Left cardiac atrium (tissue), 4 donors: ENCODE measurements around the gene ZNF154. TPM values are rescaled to one million over a fixed set of nuclear protein-coding genes. Genes with fewer than 3 reads are reported as not detected.

Source experiments
- ATAC-seq, 2 donors: fragments of 200-7000 bp; cut with Tn5 transposase; one replicate each; pipeline ENCODE4 v1.9.1; 2020; ENCODE audit warnings: mild to moderate bottlenecking in 2 of 2, moderate library complexity in 2 of 2
- DNase-seq: peaks from one replicate; pipeline ENCODE4 v3.0.0-alpha.2; 2020
- intact Hi-C, 2 donors: fragments of 100-400 bp; cut with DNase I; formaldehyde crosslinking; loops; one replicate each; pipeline versions ENCODE4 v1.14.1 to v1.15.1; 2022 to 2023
- total RNA-seq, 2 donors: library from RNA; stranded (reverse); fragmentation: NEBNext Ultra II Directional; extraction: Animal tissue kit (Norgen Biotek cat#: 25700); gene quantifications; one replicate each; pipeline ENCODE4 v1.2.1, GENCODE V29; 2021
- donor health status: DM: no; HTN: yes; CAD: no.
- donor health status: DM: no; HTN: yes; CAD: no; lungs with severe emphysema.
- donor health status: DM: yes; HTN: yes; CAD: no.
- donor health status: Dilated cardiomyopathy.

The ZNF154 gene
- total RNA-seq, 2 donors from 2014 or later, result 3.4 to 6.1 TPM

GRCh38 chr19:57687363-57688010 lies 21.5 kb downstream of the ZNF154 start:
- DNase-seq (no peak), ATAC-seq (no peak)
- intact Hi-C loops, result no loop called here

DNA sequence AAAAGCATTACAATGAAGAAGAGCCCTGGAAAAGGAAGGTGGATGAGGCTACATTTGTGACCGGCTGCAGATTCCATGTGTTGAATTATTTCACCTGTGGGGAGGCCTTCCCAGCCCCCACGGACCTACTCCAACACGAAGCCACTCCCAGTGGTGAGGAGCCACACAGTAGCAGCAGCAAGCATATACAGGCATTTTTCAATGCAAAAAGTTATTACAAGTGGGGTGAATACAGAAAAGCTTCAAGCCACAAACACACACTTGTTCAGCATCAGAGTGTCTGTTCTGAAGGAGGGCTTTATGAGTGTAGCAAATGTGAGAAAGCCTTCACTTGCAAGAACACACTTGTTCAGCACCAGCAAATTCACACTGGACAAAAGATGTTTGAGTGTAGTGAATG lies 22.3 kb downstream of the ZNF154 start:
- ATAC-seq (no peak), DNase-seq (no peak)
- intact Hi-C loops, result no loop called here

DNA sequence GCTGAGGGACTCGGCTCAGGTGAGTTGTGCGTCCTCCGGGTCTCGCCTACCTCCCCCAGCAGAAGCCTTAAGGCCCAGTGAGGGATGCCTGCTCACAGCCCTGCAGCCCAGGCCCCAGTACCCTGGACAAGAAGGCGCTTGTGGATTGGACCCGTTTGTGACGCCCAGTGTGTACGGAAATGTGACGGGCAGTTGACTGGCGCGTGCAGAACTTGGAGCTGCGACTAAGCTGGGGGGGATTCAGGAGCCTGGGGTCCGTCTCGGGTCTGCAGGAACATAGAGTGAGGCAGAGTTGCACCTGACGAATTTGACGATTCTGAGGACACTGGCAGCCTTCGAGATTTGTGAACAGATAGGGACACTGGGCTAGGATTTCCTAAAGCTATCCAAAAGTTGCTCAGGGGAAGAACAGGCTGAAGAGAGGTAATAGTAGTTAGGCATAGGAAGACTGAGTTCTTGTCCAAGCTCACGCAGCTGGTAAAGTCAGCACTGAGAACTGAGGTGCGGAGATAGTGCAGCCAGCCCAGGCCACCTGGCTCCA lies 26.7 kb downstream of the ZNF154 start:
- DNase-seq (no peak), ATAC-seq (no peak)
- intact Hi-C loops, result no loop called here

GRCh38 chr19:57675881-57676280 lies 33.1 kb downstream of the ZNF154 start:
- no peak for DNase-seq
- no peak for ATAC-seq
- intact Hi-C loops, result no loop called here

DNA sequence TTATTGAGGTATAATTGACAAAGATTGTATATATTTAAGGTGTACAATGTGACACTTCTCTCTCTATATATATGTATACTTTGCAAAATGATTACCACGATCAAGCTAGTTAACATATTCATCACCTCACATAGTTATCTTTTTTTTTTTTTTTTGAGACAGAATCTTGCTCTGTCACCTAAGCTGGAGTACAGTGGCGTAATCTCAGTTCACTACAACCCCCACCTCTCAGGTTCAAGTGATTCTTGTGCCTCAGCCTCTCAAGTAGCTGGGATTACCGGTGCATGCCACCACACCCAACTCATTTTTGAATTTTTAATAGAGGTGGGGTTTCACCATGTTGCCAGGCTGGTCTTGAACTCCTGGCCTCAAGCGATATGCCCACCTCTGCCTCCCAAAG lies 36.5 kb downstream of the ZNF154 start:
- no peak for ATAC-seq
- DNase-seq, result no peak

DNA sequence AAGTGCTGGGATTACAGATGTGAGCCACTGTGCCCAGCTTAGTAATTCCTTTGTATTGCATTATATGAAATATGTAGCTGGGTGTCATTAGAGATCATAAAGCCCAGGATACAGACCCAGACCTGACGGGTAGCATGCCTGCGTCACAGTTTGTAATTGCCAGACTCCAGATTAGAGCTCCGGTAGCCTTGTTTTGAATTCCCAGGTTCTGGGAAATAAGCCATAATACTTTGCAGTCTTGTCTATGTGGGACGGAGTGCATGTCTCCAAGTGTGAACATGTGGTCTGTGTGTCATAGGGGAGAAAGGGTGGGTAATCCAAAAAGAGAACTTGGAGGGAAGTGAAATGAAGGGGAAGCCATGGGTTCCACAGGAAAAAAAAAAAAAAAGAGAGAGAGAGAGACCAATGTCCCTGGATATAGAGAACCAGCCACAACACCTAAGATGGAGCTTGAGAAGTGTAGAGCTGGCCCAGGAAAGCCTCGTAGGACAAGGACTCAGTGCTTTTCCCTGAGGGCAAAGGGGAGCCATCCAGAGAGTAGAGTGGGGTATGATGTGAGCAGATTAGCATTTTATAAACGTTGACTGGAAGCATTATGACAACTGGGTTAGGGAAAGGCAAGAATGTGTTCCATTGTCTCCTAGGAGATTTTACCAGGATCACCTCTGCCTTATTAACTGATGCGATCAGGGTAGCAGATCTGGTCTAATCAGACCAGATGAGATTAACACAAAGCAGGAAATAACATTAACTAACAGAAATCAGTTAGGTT lies 37.7 kb downstream of the ZNF154 start:
- ATAC-seq (no peak), DNase-seq (no peak)
- intact Hi-C loops, result no loop called here

More for the DNA sequence above, 36.5 kb downstream of the ZNF154 start:
- intact Hi-C loops, result no loop called here

- ATAC-seq, result no peak
- intact Hi-C loops, result no loop called here
Measured at GRCh38 chr19:57668635-57669034, 40.4 kb downstream of the ZNF154 start, which contains the start of gene ZSCAN4. Gene ZSCAN4, plus strand, starts transcription at chr19:57668935. Its CDS starts 7,211 bp downstream, at chr19:57676146.

GRCh38 chr19:57667228-57667627 lies 41.8 kb downstream of the ZNF154 start:
- no peak for ATAC-seq
- DNase-seq, result no peak
- intact Hi-C loops, result no loop called here

More at GRCh38 chr19:57668635-57669034, 40.4 kb downstream of the ZNF154 start, which contains the start of gene ZSCAN4:
- DNase-seq, result no peak

DNA sequence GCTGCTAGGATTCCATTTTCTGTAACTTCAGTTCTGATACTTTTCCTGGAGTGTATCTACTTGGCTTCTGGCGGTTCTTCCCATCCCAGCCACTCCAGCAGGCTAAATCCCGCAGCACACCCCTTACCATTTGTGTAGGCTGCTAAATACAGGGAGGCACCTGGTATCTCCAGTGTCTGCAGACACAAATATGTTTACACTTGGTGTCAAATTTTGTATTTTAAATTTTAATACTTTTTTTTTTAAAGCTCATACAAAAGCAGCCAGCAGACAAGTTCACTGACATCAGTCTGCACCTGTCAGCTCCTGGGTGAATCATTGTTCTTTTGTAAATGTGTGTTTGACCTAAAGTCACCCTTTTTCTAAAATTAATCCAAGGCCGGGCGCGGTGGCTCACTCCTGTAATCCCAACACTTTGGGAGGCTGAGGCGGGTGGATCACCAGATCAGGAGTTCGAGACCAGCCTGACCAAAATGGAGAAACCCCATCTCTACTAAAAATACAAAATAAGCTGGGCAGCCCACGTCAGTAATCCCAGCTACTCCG lies 43.7 kb downstream of the ZNF154 start:
- ATAC-seq (no peak), DNase-seq (no peak)
- intact Hi-C loops, result no loop called here

DNA sequence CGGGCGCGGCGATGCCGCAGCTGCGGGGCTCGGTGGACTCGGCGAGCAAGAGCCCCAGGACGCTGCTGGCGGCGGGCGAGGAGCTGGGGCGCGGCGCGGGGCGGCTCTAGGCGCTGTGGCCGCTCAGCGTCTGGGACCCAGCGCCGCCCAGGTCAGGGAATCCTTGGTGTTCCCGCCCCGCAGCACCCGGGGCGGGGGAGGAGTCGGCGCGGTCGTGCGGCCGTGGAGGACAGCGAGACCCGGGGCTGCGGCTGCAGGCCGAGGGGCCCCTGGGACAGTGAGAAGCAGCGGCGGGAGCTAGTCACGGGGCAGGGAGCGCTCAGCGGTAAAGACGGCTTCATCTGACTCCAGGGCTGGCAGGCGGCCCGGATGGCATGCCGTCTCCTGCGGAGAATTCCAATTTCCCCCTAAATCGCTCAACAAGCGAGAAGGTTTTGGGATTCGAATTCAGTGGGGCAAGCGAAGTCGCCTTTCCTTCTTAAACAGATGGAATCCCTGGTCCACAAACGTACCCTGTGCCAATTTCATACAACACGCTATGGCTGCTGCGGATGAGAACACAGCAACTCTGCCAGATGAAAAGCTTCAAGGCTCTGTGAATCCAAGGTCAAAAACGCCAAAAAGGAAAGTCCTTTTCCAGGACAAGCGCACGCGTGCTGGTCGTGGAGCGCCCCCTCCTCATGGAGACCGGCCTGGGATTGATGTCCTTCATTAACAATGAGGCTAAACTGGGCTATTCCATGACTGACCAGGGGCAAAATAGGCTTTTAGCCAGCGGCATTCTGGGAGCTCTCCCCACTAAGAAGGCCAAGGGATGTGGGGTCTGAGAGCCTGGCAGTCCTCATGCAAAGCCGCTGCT lies 44.5 kb downstream of the ZNF154 start:
- intact Hi-C loops, result no loop called here
- ATAC-seq, result peak; percentile 91 to 98
- peak; percentile 68 for DNase-seq

- intact Hi-C loops, result no loop called here
- DNase-seq (no peak), ATAC-seq (no peak)
Measured at GRCh38 chr19:57656346-57656745, 52.7 kb downstream of the ZNF154 start.

DNA sequence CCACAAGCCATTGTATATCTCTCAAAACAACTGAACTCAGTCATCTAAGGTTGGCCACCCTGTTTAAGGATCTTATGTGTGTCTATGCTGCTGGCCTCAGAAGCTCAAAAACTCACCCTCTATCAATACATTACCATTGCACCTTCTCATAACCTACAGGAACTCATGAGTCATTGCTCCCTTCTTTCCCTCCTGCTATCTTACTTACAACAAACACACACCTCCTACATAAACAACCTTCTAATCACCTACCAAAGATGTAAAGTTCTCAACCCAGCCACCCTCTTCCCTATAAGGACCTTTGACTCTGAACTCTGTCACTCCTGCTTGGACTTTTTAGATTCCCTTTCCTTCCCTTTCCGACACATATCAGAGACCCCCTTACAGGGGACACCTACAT lies 53.6 kb downstream of the ZNF154 start:
- DNase-seq (no peak), ATAC-seq (no peak)
- intact Hi-C loops, result no loop called here

GRCh38 chr19:57653689-57654088 lies 55.3 kb downstream of the ZNF154 start:
- DNase-seq (no peak), ATAC-seq (no peak)
- intact Hi-C loops, result no loop called here

DNA sequence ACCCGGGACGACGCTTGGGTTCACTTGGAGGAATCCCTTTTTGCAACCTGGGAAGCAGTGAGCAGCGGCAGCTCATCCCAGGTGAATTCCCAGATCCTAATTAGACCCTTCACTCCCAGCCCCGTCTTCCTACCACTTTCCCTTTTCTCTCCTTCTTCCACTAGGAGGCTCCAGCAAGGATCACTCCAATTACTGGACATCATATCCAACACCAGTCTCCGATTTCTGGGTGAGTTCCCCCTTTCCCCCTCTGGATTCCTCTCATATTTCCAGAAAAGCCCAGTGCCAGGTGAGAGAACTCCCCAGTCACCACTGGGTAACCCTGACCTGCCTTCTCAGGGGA lies 57.4 kb downstream of the ZNF154 start:
- ATAC-seq (no peak), DNase-seq (no peak)
- intact Hi-C loops, result no loop called here

DNA sequence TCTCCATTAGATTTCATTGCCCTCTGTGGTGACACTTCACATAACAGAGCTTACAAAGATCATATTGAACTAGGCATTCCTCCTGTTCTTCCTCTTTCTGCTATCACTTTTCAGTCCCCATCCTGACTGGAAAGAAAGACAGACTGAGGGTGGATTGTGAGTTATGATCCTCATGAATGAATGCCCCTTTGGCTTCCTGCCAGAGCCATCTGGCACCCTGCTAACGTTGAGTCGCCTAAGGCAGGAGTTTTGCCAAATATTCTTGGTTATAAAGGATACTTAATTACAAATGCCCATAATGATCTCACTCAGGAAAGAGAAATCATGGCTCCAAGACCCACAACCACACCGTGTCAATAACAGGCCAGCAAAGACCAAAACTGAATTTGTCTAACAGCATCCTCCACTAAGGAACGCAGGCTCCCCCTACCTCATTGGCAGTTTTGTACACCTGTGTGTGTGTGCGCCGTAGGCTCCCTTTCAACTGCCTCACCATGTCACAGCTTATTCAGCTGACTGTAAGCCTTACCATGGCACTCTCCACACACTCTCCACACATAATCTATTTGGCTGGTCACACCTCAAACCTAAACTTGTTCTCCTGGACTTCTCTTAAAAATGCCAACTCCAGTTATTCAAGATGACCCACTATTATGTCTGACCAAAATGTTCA lies 60.5 kb downstream of the ZNF154 start:
- no peak for ATAC-seq
- DNase-seq, result no peak
- intact Hi-C loops, result no loop called here
